ENCODE measurements around the gene GOLGA3. TPM values are rescaled to one million over a fixed set of nuclear protein-coding genes. Genes with fewer than 3 reads are reported as not detected.

GOLGA3 gene
- total and polyA plus RNA-seq, 9 of the 15 experiments (the other 6 are each of a cell fraction or from before 2014, with no cell fraction given) = 1.9 to 48.1 (median 18.4) TPM

DNA sequence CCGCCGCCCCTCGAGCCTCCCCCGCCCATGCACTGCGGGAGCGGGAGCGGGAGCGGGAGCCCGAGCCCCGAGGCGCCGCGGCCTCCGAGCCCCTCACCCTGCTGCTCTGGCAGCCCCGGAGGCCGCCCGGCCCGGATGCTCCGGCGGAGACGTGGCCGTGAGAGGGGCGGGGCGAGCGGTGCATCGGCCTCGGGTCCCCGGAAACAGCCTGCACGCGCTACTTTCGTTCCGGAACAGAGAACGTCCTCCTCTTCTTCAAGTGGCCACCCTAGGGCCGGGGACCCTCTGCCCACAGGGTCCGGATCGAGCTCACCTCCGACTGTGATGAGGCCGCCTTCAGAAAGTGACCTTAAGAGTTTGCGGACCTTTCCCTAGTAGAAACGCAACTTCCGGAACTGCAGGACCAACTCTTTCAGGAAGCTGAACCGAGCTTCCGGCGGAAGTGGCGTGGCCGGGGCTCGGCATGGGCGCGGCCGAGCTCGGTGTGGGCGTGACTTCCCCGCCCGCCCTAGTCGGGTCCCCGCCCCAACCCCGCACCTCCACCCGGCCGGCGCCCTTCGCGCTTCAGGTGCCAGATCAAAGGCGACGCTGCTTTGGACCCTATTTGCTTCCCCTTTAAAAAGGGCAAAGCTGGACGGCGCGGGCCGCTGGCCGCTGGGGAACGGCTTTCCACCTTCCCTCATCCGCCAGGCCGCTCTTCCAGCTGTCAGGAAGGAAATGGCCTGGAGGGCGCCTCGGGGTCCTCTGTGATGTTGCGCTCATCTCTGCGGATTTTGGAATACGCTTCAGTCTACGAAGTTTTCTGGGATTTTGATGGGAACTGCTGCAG, at the start of gene GOLGA3 (continued):
- TF ChIP-seq, protein P1, sequence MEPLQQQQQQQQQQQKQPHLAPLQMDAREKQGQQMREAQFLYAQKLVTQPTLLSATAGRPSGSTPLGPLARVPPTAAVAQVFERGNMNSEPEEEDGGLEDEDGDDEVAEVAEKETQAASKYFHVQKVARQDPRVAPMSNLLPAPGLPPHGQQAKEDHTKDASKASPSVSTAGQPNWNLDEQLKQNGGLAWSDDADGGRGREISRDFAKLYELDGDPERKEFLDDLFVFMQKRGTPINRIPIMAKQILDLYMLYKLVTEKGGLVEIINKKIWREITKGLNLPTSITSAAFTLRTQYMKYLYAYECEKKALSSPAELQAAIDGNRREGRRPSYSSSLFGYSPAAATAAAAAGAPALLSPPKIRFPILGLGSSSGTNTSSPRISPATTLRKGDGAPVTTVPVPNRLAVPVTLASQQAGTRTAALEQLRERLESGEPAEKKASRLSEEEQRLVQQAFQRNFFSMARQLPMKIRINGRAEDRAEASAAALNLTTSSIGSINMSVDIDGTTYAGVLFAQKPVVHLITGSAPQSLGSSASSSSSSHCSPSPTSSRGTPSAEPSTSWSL (CRISPR knock-in tag; IDR thresholded peaks at IDR 0.05; ENCODE audit: borderline replicate concordance) = 0 out of 2 replicates have a peak, but pooled peaks have one; percentile 10
- TF ChIP-seq, protein P2, sequence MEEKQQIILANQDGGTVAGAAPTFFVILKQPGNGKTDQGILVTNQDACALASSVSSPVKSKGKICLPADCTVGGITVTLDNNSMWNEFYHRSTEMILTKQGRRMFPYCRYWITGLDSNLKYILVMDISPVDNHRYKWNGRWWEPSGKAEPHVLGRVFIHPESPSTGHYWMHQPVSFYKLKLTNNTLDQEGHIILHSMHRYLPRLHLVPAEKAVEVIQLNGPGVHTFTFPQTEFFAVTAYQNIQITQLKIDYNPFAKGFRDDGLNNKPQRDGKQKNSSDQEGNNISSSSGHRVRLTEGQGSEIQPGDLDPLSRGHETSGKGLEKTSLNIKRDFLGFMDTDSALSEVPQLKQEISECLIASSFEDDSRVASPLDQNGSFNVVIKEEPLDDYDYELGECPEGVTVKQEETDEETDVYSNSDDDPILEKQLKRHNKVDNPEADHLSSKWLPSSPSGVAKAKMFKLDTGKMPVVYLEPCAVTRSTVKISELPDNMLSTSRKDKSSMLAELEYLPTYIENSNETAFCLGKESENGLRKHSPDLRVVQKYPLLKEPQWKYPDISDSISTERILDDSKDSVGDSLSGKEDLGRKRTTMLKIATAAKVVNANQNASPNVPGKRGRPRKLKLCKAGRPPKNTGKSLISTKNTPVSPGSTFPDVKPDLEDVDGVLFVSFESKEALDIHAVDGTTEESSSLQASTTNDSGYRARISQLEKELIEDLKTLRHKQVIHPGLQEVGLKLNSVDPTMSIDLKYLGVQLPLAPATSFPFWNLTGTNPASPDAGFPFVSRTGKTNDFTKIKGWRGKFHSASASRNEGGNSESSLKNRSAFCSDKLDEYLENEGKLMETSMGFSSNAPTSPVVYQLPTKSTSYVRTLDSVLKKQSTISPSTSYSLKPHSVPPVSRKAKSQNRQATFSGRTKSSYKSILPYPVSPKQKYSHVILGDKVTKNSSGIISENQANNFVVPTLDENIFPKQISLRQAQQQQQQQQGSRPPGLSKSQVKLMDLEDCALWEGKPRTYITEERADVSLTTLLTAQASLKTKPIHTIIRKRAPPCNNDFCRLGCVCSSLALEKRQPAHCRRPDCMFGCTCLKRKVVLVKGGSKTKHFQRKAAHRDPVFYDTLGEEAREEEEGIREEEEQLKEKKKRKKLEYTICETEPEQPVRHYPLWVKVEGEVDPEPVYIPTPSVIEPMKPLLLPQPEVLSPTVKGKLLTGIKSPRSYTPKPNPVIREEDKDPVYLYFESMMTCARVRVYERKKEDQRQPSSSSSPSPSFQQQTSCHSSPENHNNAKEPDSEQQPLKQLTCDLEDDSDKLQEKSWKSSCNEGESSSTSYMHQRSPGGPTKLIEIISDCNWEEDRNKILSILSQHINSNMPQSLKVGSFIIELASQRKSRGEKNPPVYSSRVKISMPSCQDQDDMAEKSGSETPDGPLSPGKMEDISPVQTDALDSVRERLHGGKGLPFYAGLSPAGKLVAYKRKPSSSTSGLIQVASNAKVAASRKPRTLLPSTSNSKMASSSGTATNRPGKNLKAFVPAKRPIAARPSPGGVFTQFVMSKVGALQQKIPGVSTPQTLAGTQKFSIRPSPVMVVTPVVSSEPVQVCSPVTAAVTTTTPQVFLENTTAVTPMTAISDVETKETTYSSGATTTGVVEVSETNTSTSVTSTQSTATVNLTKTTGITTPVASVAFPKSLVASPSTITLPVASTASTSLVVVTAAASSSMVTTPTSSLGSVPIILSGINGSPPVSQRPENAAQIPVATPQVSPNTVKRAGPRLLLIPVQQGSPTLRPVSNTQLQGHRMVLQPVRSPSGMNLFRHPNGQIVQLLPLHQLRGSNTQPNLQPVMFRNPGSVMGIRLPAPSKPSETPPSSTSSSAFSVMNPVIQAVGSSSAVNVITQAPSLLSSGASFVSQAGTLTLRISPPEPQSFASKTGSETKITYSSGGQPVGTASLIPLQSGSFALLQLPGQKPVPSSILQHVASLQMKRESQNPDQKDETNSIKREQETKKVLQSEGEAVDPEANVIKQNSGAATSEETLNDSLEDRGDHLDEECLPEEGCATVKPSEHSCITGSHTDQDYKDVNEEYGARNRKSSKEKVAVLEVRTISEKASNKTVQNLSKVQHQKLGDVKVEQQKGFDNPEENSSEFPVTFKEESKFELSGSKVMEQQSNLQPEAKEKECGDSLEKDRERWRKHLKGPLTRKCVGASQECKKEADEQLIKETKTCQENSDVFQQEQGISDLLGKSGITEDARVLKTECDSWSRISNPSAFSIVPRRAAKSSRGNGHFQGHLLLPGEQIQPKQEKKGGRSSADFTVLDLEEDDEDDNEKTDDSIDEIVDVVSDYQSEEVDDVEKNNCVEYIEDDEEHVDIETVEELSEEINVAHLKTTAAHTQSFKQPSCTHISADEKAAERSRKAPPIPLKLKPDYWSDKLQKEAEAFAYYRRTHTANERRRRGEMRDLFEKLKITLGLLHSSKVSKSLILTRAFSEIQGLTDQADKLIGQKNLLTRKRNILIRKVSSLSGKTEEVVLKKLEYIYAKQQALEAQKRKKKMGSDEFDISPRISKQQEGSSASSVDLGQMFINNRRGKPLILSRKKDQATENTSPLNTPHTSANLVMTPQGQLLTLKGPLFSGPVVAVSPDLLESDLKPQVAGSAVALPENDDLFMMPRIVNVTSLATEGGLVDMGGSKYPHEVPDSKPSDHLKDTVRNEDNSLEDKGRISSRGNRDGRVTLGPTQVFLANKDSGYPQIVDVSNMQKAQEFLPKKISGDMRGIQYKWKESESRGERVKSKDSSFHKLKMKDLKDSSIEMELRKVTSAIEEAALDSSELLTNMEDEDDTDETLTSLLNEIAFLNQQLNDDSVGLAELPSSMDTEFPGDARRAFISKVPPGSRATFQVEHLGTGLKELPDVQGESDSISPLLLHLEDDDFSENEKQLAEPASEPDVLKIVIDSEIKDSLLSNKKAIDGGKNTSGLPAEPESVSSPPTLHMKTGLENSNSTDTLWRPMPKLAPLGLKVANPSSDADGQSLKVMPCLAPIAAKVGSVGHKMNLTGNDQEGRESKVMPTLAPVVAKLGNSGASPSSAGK (IDR thresholded peaks at IDR 0.05) = peak; percentile 83
- TF ChIP-seq RBM17 (IDR thresholded peaks at IDR 0.05; ENCODE audit: borderline replicate concordance, low read depth, low read length) (no peak), ATF1 (CRISPR knock-in tag; IDR thresholded peaks at IDR 0.05) (no peak), ATF1 (tag; IDR thresholded peaks at IDR 0.05) (peak; percentile 93), BHLHE40 (IDR thresholded peaks at IDR 0.05; ENCODE audit: low read length) (peak; percentile 18; the same call in 1 of the 2 replicates), ZSCAN32 (CRISPR knock-in tag; IDR thresholded peaks at IDR 0.05) (0 out of 2 replicates have a peak, but pooled peaks have one; percentile 1), SAP30 (IDR thresholded peaks at IDR 0.05; ENCODE audit: borderline replicate concordance, insufficient read depth, low read depth, low read length, poor library complexity, severe bottlenecking) (no peak), ZNF143 (CRISPR knock-in tag; IDR thresholded peaks at IDR 0.05) (peak; percentile 22; the same call in 1 of the 2 replicates)
- TF ChIP-seq, protein P3, sequence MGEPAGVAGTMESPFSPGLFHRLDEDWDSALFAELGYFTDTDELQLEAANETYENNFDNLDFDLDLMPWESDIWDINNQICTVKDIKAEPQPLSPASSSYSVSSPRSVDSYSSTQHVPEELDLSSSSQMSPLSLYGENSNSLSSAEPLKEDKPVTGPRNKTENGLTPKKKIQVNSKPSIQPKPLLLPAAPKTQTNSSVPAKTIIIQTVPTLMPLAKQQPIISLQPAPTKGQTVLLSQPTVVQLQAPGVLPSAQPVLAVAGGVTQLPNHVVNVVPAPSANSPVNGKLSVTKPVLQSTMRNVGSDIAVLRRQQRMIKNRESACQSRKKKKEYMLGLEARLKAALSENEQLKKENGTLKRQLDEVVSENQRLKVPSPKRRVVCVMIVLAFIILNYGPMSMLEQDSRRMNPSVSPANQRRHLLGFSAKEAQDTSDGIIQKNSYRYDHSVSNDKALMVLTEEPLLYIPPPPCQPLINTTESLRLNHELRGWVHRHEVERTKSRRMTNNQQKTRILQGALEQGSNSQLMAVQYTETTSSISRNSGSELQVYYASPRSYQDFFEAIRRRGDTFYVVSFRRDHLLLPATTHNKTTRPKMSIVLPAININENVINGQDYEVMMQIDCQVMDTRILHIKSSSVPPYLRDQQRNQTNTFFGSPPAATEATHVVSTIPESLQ (CRISPR knock-in tag; IDR thresholded peaks at IDR 0.05) = 0 out of 2 replicates have a peak, but pooled peaks have one; percentile 28
